IMR-90 (cell line): ENCODE results near the gene ZCCHC24. TPM values are rescaled to one million over a fixed set of nuclear protein-coding genes. Genes with fewer than 3 reads are reported as not detected.

Experiments
- ATAC-seq: fragments of 200-7000 bp; cut with Tn5 transposase; 2 replicates; pipeline ENCODE4 v1.9.1; 2020; ENCODE audit warnings: low read depth, mild to moderate bottlenecking, moderate library complexity
- BruUV-seq: library from RNA; stranded (reverse); fragments of 400-500 nt; replicated peaks from 2 replicates; lab custom pipeline; 2021; lab: Mats Ljungman, UMichigan
- CTCF ChIA-PET: fragments of 300-600 bp; formaldehyde crosslinking; extraction: SDS; loops from one replicate; lab custom pipeline; 2021; ENCODE audit warnings: antibody characterized with exemption; lab: Yijun Ruan, JAX
- POLR2A ChIA-PET: fragments of 300-600 bp; sonication (Branson Sonifier 250); formaldehyde crosslinking; loops from one replicate; lab custom pipeline; 2022; ENCODE audit warnings: antibody characterized with exemption; ENCODE audit not compliant: unreplicated experiment; lab: Charles Lee
- DNase-seq: peaks from one replicate; pipeline ENCODE4 v3.0.0; 2013
- H2AFZ ChIP-seq: replicated peaks from 2 replicates; pipeline ENCODE3; 2013; ENCODE audit warnings: low read length, mild to moderate bottlenecking; ENCODE audit not compliant: poor library complexity
- H2AK5ac ChIP-seq: 2 replicates; pipeline ENCODE4 v1.6.1; 2013; ENCODE audit warnings: low read depth, low read length, inconsistent platforms
- H2AK9ac ChIP-seq: replicated peaks from 2 replicates; pipeline ENCODE3; 2013; ENCODE audit warnings: mild to moderate bottlenecking, low read depth, low read length, moderate library complexity; ENCODE audit not compliant: poor library complexity
- H2BK120ac ChIP-seq: 2 replicates; pipeline ENCODE4 v1.6.1; 2013; ENCODE audit warnings: low read depth, low read length, inconsistent platforms
- H2BK15ac ChIP-seq: 3 replicates; pipeline ENCODE4 v1.6.1; 2013; ENCODE audit warnings: low read depth, low read length, inconsistent platforms
- H2BK20ac ChIP-seq: 2 replicates; pipeline ENCODE4 v1.6.1; 2013; ENCODE audit warnings: low read depth, mild to moderate bottlenecking, inconsistent platforms, low read length, moderate library complexity
- H2BK5ac ChIP-seq: 2 replicates; pipeline ENCODE4 v1.6.1; 2013; ENCODE audit warnings: mild to moderate bottlenecking, low read depth, low read length, inconsistent platforms; ENCODE audit not compliant: poor library complexity, severe bottlenecking
- H3K14ac ChIP-seq: replicated peaks from 2 replicates; pipeline ENCODE4 v1.6.1; 2013; ENCODE audit warnings: low read depth, low read length, inconsistent platforms
- H3K18ac ChIP-seq: 2 replicates; pipeline ENCODE4 v1.6.1; 2013; ENCODE audit warnings: low read depth, low read length, control low read depth
- H3K23ac ChIP-seq: 2 replicates; pipeline ENCODE4 v1.6.1; 2013; ENCODE audit warnings: low read depth, low read length, inconsistent platforms
- H3K27ac ChIP-seq: 2 replicates; pipeline ENCODE4 v1.5.1; 2013; ENCODE audit warnings: mild to moderate bottlenecking, control low read depth, low read length; ENCODE audit not compliant: insufficient read depth
- H3K27me3 ChIP-seq: 2 replicates; pipeline ENCODE4 v1.6.1; 2013; ENCODE audit warnings: low read length; ENCODE audit not compliant: control insufficient read depth, insufficient read depth
- H3K36me3 ChIP-seq: 2 replicates; pipeline ENCODE4 v1.6.1; 2013; ENCODE audit warnings: low read length, mixed read lengths; ENCODE audit not compliant: control insufficient read depth, insufficient read depth
- H3K4ac ChIP-seq: 2 replicates; pipeline ENCODE4 v1.6.1; 2013; ENCODE audit warnings: low read depth, low read length, inconsistent platforms
- H3K4me1 ChIP-seq: 2 replicates; pipeline ENCODE4 v1.6.1; 2013; ENCODE audit warnings: low read length, mixed read lengths; ENCODE audit not compliant: control insufficient read depth, insufficient read depth
- H3K4me2 ChIP-seq: 2 replicates; pipeline ENCODE4 v1.6.1; 2013; ENCODE audit warnings: low read depth, mild to moderate bottlenecking, control low read depth, low read length, moderate library complexity
- H3K4me3 ChIP-seq: 2 replicates; pipeline ENCODE4 v1.5.1; 2013; ENCODE audit warnings: low read depth, mild to moderate bottlenecking, control low read depth, low read length, moderate library complexity; ENCODE audit not compliant: insufficient read depth
- H3K56ac ChIP-seq: 2 replicates; pipeline ENCODE4 v1.6.1; 2013; ENCODE audit warnings: low read length, inconsistent platforms; ENCODE audit not compliant: insufficient read depth; ENCODE audit errors: extremely low read depth
- H3K79me1 ChIP-seq, 2 experiments: 2 replicates each; pipeline ENCODE4 v1.6.1; 2013; ENCODE audit warnings: low read length in 2 of 2, inconsistent platforms in 1 of 2, low read depth in 1 of 2
- H3K9ac ChIP-seq: 2 replicates; pipeline ENCODE4 v1.6.1; 2013; ENCODE audit warnings: low read depth, low read length, control low read depth
- H3K9me1 ChIP-seq: 2 replicates; pipeline ENCODE4 v1.6.1; 2013; ENCODE audit warnings: low read length, inconsistent platforms; ENCODE audit not compliant: insufficient read depth
- H3K9me3 ChIP-seq: 2 replicates; pipeline ENCODE4 v1.6.1; 2013; ENCODE audit warnings: low read length; ENCODE audit not compliant: control insufficient read depth, insufficient read depth
- H4K20me1 ChIP-seq: 2 replicates; pipeline ENCODE4 v1.6.1; 2013; ENCODE audit warnings: low read length, inconsistent platforms; ENCODE audit not compliant: insufficient read depth
- H4K5ac ChIP-seq: 2 replicates; pipeline ENCODE4 v1.6.1; 2013; ENCODE audit warnings: mild to moderate bottlenecking, low read depth, low read length, control low read depth
- H4K8ac ChIP-seq, 2 experiments: 2 replicates each; pipeline ENCODE4 v1.6.1; 2013; ENCODE audit warnings: low read depth in 2 of 2, low read length in 2 of 2, control low read depth in 1 of 2, inconsistent platforms in 1 of 2
- H4K91ac ChIP-seq: 2 replicates; pipeline ENCODE4 v1.6.1; 2013; ENCODE audit warnings: low read depth, low read length, inconsistent platforms; ENCODE audit not compliant: insufficient read depth
- BHLHE40 ChIP-seq: fragments of 150-350 bp; IDR thresholded peaks from 2 replicates; pipeline ENCODE4 v1.6.1; 2016; ENCODE audit warnings: mild to moderate bottlenecking, low read depth, low read length
- CEBPB ChIP-seq: IDR thresholded peaks from 2 replicates; pipeline ENCODE4 v1.6.1; 2012; ENCODE audit warnings: low read depth, low read length, improper control_type of control experiment
- CHD1 ChIP-seq: IDR thresholded peaks from 2 replicates; pipeline ENCODE4 v1.6.1; 2012; ENCODE audit warnings: low read depth, low read length, improper control_type of control experiment
- CTCF ChIP-seq: conservative IDR thresholded peaks from 2 replicates; pipeline ENCODE4 v1.5.1; 2012; ENCODE audit warnings: mild to moderate bottlenecking, low read depth, low read length, improper control_type of control experiment
- FOS ChIP-seq: fragments of 150-350 bp; IDR thresholded peaks from 2 replicates; pipeline ENCODE4 v1.6.1; 2016; ENCODE audit warnings: low read depth, low read length
- MAFK ChIP-seq: IDR thresholded peaks from 2 replicates; pipeline ENCODE4 v1.6.1; 2012; ENCODE audit warnings: low read depth, low read length, improper control_type of control experiment
- MAZ ChIP-seq: IDR thresholded peaks from 2 replicates; pipeline ENCODE4 v1.6.1; 2012; ENCODE audit warnings: low read depth, mild to moderate bottlenecking, low read length, improper control_type of control experiment, moderate library complexity, borderline replicate concordance
- MXI1 ChIP-seq: IDR thresholded peaks from 2 replicates; pipeline ENCODE4 v1.6.1; 2012; ENCODE audit warnings: low read depth, mild to moderate bottlenecking, low read length, moderate library complexity, borderline replicate concordance
- NFE2L2 ChIP-seq: fragments of 150-350 bp; IDR thresholded peaks from 2 replicates; pipeline ENCODE4 v1.6.1; 2016; ENCODE audit warnings: low read depth, mild to moderate bottlenecking, low read length
- POLR2A ChIP-seq: IDR thresholded peaks from 2 replicates; pipeline ENCODE4 v1.6.1; 2012; ENCODE audit warnings: mild to moderate bottlenecking, low read depth, low read length
- RAD21 ChIP-seq: IDR thresholded peaks from 2 replicates; pipeline ENCODE4 v1.6.1; 2012; ENCODE audit warnings: low read length, improper control_type of control experiment
- RCOR1 ChIP-seq: IDR thresholded peaks from 2 replicates; pipeline ENCODE4 v1.6.1; 2012; ENCODE audit warnings: mild to moderate bottlenecking, low read length, improper control_type of control experiment; ENCODE audit not compliant: insufficient replicate concordance
- RFX5 ChIP-seq: IDR thresholded peaks from 2 replicates; pipeline ENCODE4 v1.8.0; 2012; ENCODE audit warnings: low read depth, mild to moderate bottlenecking, low read length, moderate library complexity
- SMC3 ChIP-seq: fragments of 150-350 bp; IDR thresholded peaks from 2 replicates; pipeline ENCODE4 v1.6.1; 2016; ENCODE audit warnings: low read depth, mild to moderate bottlenecking, antibody characterized with exemption, low read length, moderate library complexity
- WGBS, 2 experiments: methylation state at CpG; one replicate each; pipeline versions ENCODE4 v1.1.5 to v1.1.7; 2013; ENCODE audit warnings: missing lambda C conversion rate in 2 of 2; ENCODE audit not compliant: insufficient read length in 1 of 2; ENCODE audit errors: extremely low coverage in 2 of 2; 5-methylcytosine and 5-hydroxymethylcytosine counted together
- dilution Hi-C: fragments of 300-500 bp; cut with HindIII; formaldehyde crosslinking; loops from one replicate; pipeline ENCODE4 v1.14.3; 2018; ENCODE audit warnings: low sequenced_read_pairs; ENCODE audit not compliant: unreplicated experiment
- in situ Hi-C: fragments of 300-500 bp; cut with MboI; formaldehyde crosslinking; loops from 3 replicates; pipeline ENCODE4 v1.14.3; 2019; ENCODE audit warnings: low sequenced_read_pairs, inconsistent platforms, mixed read lengths
- intact Hi-C: fragments of 100-400 bp; cut with micrococcal nuclease; formaldehyde crosslinking; loops from 2 replicates; pipeline ENCODE4 v1.10.0; 2022
- polyA plus RNA-seq, 3 experiments: library from polyadenylated mRNA; depleted of rRNA; stranded (reverse); fragments of >200 nt; gene quantifications; 2 replicates each; pipeline ENCODE4 v1.2.3, GENCODE V29; 2012; ENCODE audit warnings: low replicate concordance in 1 of 3
- total RNA-seq: library from RNA; depleted of rRNA; stranded (reverse); fragments of >200 nt; gene quantifications from 2 replicates; pipeline ENCODE4 v1.2.3, GENCODE V29; 2012
- TF ChIP-seq, protein P1 (sequence below): fragments of 150-350 bp; IDR thresholded peaks from 2 replicates; pipeline ENCODE4 v1.6.1; 2017; ENCODE audit warnings: mild to moderate bottlenecking, antibody characterized with exemption, low read length, low read depth
- TF ChIP-seq, protein P2 (sequence below): fragments of 150-350 bp; IDR thresholded peaks from 2 replicates; pipeline ENCODE4 v1.6.1; 2016; ENCODE audit warnings: low read depth, mild to moderate bottlenecking, low read length, moderate library complexity, borderline replicate concordance

The ZCCHC24 gene
- total and polyA plus RNA-seq, 2 of the 4 experiments (the other 2 are of a cell fraction): 15.1 to 25.9 TPM

DNA sequence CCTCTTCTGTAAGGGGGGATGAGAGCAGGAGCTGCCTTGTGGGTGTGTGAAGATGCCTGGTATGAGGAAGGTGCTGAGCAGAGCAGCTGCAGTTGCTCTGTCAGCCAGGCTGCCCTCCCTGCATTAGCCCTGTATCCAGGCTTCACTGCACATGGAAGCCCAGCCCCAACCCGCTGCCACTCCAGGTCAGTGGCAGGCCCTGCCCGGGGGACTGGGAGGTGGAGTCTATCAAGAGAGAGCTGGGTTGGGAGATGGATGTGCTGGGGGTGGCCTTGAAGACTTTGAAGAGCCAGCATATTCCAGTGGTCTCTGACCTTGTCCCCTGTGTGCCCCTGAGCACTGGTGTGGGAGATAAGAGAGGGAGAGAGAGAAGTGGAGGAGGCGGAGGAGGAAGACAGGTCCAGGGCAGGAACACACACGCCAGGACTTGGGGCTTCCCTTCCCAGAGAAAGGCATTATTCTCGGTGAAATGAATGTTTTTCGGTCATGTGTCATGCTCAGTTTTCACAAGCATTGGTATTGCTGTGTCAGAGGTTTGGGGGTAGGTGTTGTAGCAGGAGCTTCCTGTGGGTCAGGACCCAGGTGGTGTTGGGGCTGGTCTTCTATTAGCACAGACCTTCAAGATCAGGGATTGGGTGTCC, 95.5 kb downstream of the ZCCHC24 start:
- no peak overlapping the region for H3K4ac ChIP-seq
- H3K4me2 ChIP-seq: 0 out of 2 replicates have a peak overlapping the region, but pooled peaks have one; percentile 16
- no peak for ATAC-seq
- H3K14ac ChIP-seq: no peak overlapping the region
- H3K23ac ChIP-seq: peak overlapping the region; percentile 67; the same call in 1 of the 2 replicates
- dilution Hi-C loops (no loop called here), in situ Hi-C loops (no loop called here), intact Hi-C loops (no loop called here)
- no peak overlapping the region for H2BK20ac ChIP-seq
- CTCF ChIA-PET: no interaction called here
- H2AK9ac ChIP-seq: no peak overlapping the region
- no peak overlapping the region for H2AK5ac ChIP-seq
- no peak overlapping the region for H2BK15ac ChIP-seq
- POLR2A ChIA-PET: interaction anchor here (0.6 kb wide), 1 partner anchor 78 kb away, joined by 3 read pairs; no protein-coding TSS in a partner anchor
- H3K79me1 ChIP-seq: peaks cover 30 to 60% of the 10 kb centered on the region in 2 experiments
- peak overlapping the region; percentile 34 for H2AFZ ChIP-seq
- no peak overlapping the region for H3K56ac ChIP-seq
- 100% methylated on average over 1 of the region's 6 CpGs; no CpG with 5 or more reads in 1 of the 2 experiments for WGBS, 2 experiments
- no TSS peak for BruUV-seq
- H4K5ac ChIP-seq: no peak overlapping the region
- H4K91ac ChIP-seq: no peak overlapping the region
- no peaks in the 10 kb centered on the region for H3K27me3 ChIP-seq
- H3K18ac ChIP-seq: no peak overlapping the region
- no peak for TF ChIP-seq NFE2L2
- TF ChIP-seq CTCF: no peak
- TF ChIP-seq POLR2A: no peak
- TF ChIP-seq, protein P1, sequence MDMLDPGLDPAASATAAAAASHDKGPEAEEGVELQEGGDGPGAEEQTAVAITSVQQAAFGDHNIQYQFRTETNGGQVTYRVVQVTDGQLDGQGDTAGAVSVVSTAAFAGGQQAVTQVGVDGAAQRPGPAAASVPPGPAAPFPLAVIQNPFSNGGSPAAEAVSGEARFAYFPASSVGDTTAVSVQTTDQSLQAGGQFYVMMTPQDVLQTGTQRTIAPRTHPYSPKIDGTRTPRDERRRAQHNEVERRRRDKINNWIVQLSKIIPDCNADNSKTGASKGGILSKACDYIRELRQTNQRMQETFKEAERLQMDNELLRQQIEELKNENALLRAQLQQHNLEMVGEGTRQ: no peak
- TF ChIP-seq CEBPB: no peak
- no peak for TF ChIP-seq MXI1
- no peak for TF ChIP-seq BHLHE40
- no peak for TF ChIP-seq FOS
- no peak for TF ChIP-seq MAZ
- no peak for TF ChIP-seq MAFK
- no peak for TF ChIP-seq SMC3
- TF ChIP-seq CHD1: no peak
- TF ChIP-seq RAD21: no peak
- TF ChIP-seq, protein P2, sequence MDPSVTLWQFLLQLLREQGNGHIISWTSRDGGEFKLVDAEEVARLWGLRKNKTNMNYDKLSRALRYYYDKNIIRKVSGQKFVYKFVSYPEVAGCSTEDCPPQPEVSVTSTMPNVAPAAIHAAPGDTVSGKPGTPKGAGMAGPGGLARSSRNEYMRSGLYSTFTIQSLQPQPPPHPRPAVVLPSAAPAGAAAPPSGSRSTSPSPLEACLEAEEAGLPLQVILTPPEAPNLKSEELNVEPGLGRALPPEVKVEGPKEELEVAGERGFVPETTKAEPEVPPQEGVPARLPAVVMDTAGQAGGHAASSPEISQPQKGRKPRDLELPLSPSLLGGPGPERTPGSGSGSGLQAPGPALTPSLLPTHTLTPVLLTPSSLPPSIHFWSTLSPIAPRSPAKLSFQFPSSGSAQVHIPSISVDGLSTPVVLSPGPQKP: no peak
- TF ChIP-seq RFX5: no peak
- no peak for TF ChIP-seq RCOR1
- DNase-seq: no peak
- no peak overlapping the region for H3K9ac ChIP-seq
- no peak overlapping the region for H2BK120ac ChIP-seq
- peaks cover 53% of the 10 kb centered on the region for H4K20me1 ChIP-seq
- no peak overlapping the region for H3K4me3 ChIP-seq
- H2BK5ac ChIP-seq: no peak overlapping the region
- H3K27ac ChIP-seq: no peak overlapping the region
- H3K9me1 ChIP-seq: peaks cover 24% of the 10 kb centered on the region
- no peaks in the 10 kb centered on the region for H3K9me3 ChIP-seq
- H3K36me3 ChIP-seq: peaks cover 55% of the 10 kb centered on the region
- H3K4me1 ChIP-seq: peaks cover 15% of the 10 kb centered on the region
- H4K8ac ChIP-seq: no peak overlapping the region
